H9 (cell line): ENCODE results near the gene ADARB2. TPM values are rescaled to one million over a fixed set of nuclear protein-coding genes. Genes with fewer than 3 reads are reported as not detected.

Experiments used
- DNase-seq: peaks from one replicate; pipeline ENCODE4 v3.0.0-alpha.2; 2017
- H2AFZ ChIP-seq: one replicate; pipeline ENCODE4 v1.6.1; 2013; ENCODE audit warnings: mild to moderate bottlenecking, low read length, control low read depth, moderate library complexity
- H2AK5ac ChIP-seq: 2 replicates; pipeline ENCODE4 v1.6.1; 2013; ENCODE audit warnings: low read length, control low read depth, mixed read lengths; ENCODE audit not compliant: insufficient read length
- H2BK120ac ChIP-seq: one replicate; pipeline ENCODE4 v1.6.1; 2013; ENCODE audit warnings: low read depth, mild to moderate bottlenecking, low read length, control low read depth, inconsistent platforms; ENCODE audit not compliant: poor library complexity, severe bottlenecking
- H2BK12ac ChIP-seq: 2 replicates; pipeline ENCODE4 v1.6.1; 2013; ENCODE audit warnings: low read length, control low read depth, mixed read lengths, low read depth; ENCODE audit not compliant: insufficient read length
- H2BK15ac ChIP-seq: 2 replicates; pipeline ENCODE4 v1.6.1; 2013; ENCODE audit warnings: low read depth, low read length, control low read depth
- H2BK20ac ChIP-seq: one replicate; pipeline ENCODE4 v1.6.1; 2013; ENCODE audit warnings: low read depth, mild to moderate bottlenecking, low read length, control low read depth, inconsistent platforms; ENCODE audit not compliant: poor library complexity, severe bottlenecking
- H2BK5ac ChIP-seq: 2 replicates; pipeline ENCODE4 v1.6.1; 2013; ENCODE audit warnings: low read length, control low read depth, mixed read lengths; ENCODE audit not compliant: insufficient read length
- H3K14ac ChIP-seq: 2 replicates; pipeline ENCODE4 v1.6.1; 2013; ENCODE audit warnings: low read length, control low read depth; ENCODE audit not compliant: insufficient read depth
- H3K18ac ChIP-seq: 2 replicates; pipeline ENCODE4 v1.6.1; 2013; ENCODE audit warnings: low read depth, mild to moderate bottlenecking, mixed read lengths, low read length, control low read depth; ENCODE audit not compliant: insufficient read length
- H3K23ac ChIP-seq: 2 replicates; pipeline ENCODE4 v1.6.1; 2013; ENCODE audit warnings: low read length, control low read depth, mixed read lengths, low read depth; ENCODE audit not compliant: insufficient read length
- H3K23me2 ChIP-seq: 2 replicates; pipeline ENCODE4 v1.6.1; 2013; ENCODE audit warnings: low read depth, mild to moderate bottlenecking, mixed read lengths, low read length, control low read depth; ENCODE audit not compliant: insufficient read length, poor library complexity, severe bottlenecking
- H3K27ac ChIP-seq: 2 replicates; pipeline ENCODE4 v1.5.1; 2013; ENCODE audit warnings: low read length, control low read depth, mixed read lengths, low read depth; ENCODE audit not compliant: insufficient read length
- H3K27me3 ChIP-seq: 2 replicates; pipeline ENCODE4 v1.6.1; 2013; ENCODE audit warnings: low read length, control low read depth, inconsistent platforms; ENCODE audit not compliant: insufficient read depth
- H3K4ac ChIP-seq: 2 replicates; pipeline ENCODE4 v1.6.1; 2013; ENCODE audit warnings: low read depth, mild to moderate bottlenecking, control low read depth, inconsistent platforms, low read length, moderate library complexity
- H3K4me1 ChIP-seq: 2 replicates; pipeline ENCODE4 v1.6.1; 2013; ENCODE audit warnings: low read length, control low read depth, inconsistent platforms; ENCODE audit not compliant: insufficient read depth
- H3K4me2 ChIP-seq: 2 replicates; pipeline ENCODE4 v1.6.1; 2013; ENCODE audit warnings: low read length, control low read depth, mixed read lengths; ENCODE audit not compliant: insufficient read length, insufficient read depth
- H3K56ac ChIP-seq: 2 replicates; pipeline ENCODE4 v1.6.1; 2013; ENCODE audit warnings: low read depth, mild to moderate bottlenecking, mixed read lengths, low read length, control low read depth; ENCODE audit not compliant: insufficient read length
- H3K79me1 ChIP-seq: 2 replicates; pipeline ENCODE4 v1.6.1; 2013; ENCODE audit warnings: low read depth, mild to moderate bottlenecking, moderate library complexity, low read length, control low read depth, inconsistent platforms; ENCODE audit not compliant: insufficient read depth, poor library complexity, severe bottlenecking
- H3K79me2 ChIP-seq: 2 replicates; pipeline ENCODE4 v1.6.1; 2013; ENCODE audit warnings: low read length, control low read depth, inconsistent platforms; ENCODE audit not compliant: insufficient read depth
- H3K9ac ChIP-seq: 2 replicates; pipeline ENCODE4 v1.6.1; 2013; ENCODE audit warnings: low read length, control low read depth, mixed read lengths; ENCODE audit not compliant: insufficient read length; ENCODE audit errors: extremely low read depth
- H3K9me3 ChIP-seq: one replicate; pipeline ENCODE4 v1.6.1; 2013; ENCODE audit warnings: low read depth, low read length, inconsistent platforms; ENCODE audit not compliant: control insufficient read depth
- H3T11ph ChIP-seq: one replicate; pipeline ENCODE4 v1.6.1; 2013; ENCODE audit warnings: mild to moderate bottlenecking, low read length, control low read depth, inconsistent platforms
- H4K20me1 ChIP-seq: one replicate; pipeline ENCODE4 v1.6.1; 2013; ENCODE audit not compliant: control insufficient read depth, insufficient read length, insufficient read depth
- H4K5ac ChIP-seq: 2 replicates; pipeline ENCODE4 v1.6.1; 2013; ENCODE audit warnings: low read depth, mild to moderate bottlenecking, mixed read lengths, low read length, control low read depth; ENCODE audit not compliant: insufficient read length
- H4K8ac ChIP-seq: replicated peaks from 2 replicates; pipeline ENCODE4 v1.6.1; 2013; ENCODE audit warnings: low read length, control low read depth, mixed read lengths, low read depth; ENCODE audit not compliant: insufficient read length
- H4K91ac ChIP-seq: 2 replicates; pipeline ENCODE4 v1.6.1; 2013; ENCODE audit warnings: low read depth, mild to moderate bottlenecking, moderate library complexity, mixed read lengths, low read length, control low read depth; ENCODE audit not compliant: insufficient read length
- H3K27ac Mint-ChIP-seq, 3 experiments: 2 replicates in 2 of 3; 3 replicates in 1 of 3; pipeline ENCODE4 v1.8.0; 2020 to 2021; ENCODE audit warnings: mixed read lengths in 3 of 3, mild to moderate bottlenecking in 1 of 3, moderate library complexity in 1 of 3
- H3K27me3 Mint-ChIP-seq: 2 replicates; pipeline ENCODE4 v1.8.0; 2021; ENCODE audit warnings: low read depth, mild to moderate bottlenecking, moderate library complexity, mixed read lengths
- H3K36me3 Mint-ChIP-seq, 3 experiments: 2 replicates in 2 of 3; 3 replicates in 1 of 3; pipeline ENCODE4 v1.8.0; 2020 to 2021; ENCODE audit warnings: low read depth in 3 of 3, mixed read lengths in 3 of 3; ENCODE audit not compliant: insufficient read depth in 1 of 3
- H3K4me1 Mint-ChIP-seq, 2 experiments: 2 replicates each; pipeline ENCODE4 v1.8.0; 2020; ENCODE audit warnings: mixed read lengths in 2 of 2
- H3K4me3 Mint-ChIP-seq, 2 experiments: 2 replicates in 1 of 2; 3 replicates in 1 of 2; pipeline ENCODE4 v1.8.0; 2020 to 2021; ENCODE audit warnings: mild to moderate bottlenecking in 2 of 2, mixed read lengths in 2 of 2, moderate library complexity in 1 of 2
- H3K9me3 Mint-ChIP-seq, 2 experiments: 2 replicates in 1 of 2; 3 replicates in 1 of 2; pipeline ENCODE4 v1.8.0; 2020; ENCODE audit warnings: mild to moderate bottlenecking in 2 of 2, mixed read lengths in 2 of 2, moderate library complexity in 1 of 2
- WGBS: extraction: QIAGEN DNeasy Blood & Tissue Kit; methylation state at CpG from one replicate; pipeline ENCODE4 v1.1.7; 2013; ENCODE audit warnings: missing lambda C conversion rate, low lambda C conversion rate, mixed read lengths; ENCODE audit not compliant: insufficient read length; ENCODE audit errors: extremely low coverage; 5-methylcytosine and 5-hydroxymethylcytosine counted together
- total RNA-seq: library from RNA; stranded (reverse); gene quantifications from 2 replicates; pipeline ENCODE4 v1.2.1, GENCODE V29; 2021
- TF ChIP-seq, protein P1 (sequence below): fragments of 200-600 bp; sonication (generic); conservative IDR thresholded peaks from 3 replicates; pipeline ENCODE4 v1.8.0; 2021; ENCODE audit warnings: antibody characterized with exemption, mild to moderate bottlenecking

Gene ADARB2
- total RNA-seq, 1 experiment from 2014 or later: 0.87 TPM

DNA sequence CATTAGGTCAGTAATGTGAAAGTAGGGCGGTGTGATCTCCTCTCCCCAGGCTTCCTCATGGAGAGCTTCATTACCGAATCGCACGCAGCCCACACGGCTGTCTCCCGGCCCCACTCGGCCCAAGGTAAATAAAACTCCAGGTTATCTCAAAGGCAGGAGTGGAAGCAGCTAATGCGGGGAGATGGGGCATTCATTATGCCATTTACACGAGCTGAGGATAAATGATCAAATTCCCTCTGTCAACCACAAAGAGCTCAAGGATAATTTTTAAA, 93.5 kb downstream of the ADARB2 start:
- no peak overlapping the region for H3K4me3 Mint-ChIP-seq
- Histone ChIP-seq H3K27ac (no peak overlapping the region), H4K8ac (no peak overlapping the region), H3K23me2 (no peaks in the 10 kb centered on the region), H4K20me1 (no peaks in the 10 kb centered on the region), H3K79me1 (no peaks in the 10 kb centered on the region), H3K27me3 (no peaks in the 10 kb centered on the region), H3K4me1 (no peaks in the 10 kb centered on the region), H2AK5ac (no peak overlapping the region), H3K4ac (no peak overlapping the region), H3K23ac (no peak overlapping the region), H3K9ac (no peak overlapping the region), H3K56ac (no peak overlapping the region), H3K14ac (no peak overlapping the region), H3K9me3 (no peaks in the 10 kb centered on the region), H3T11ph (no peak overlapping the region), H4K5ac (no peak overlapping the region), H3K18ac (no peak overlapping the region), H2BK120ac (no peak overlapping the region), H4K91ac (no peak overlapping the region), H3K79me2 (no peaks in the 10 kb centered on the region), H3K4me2 (no peak overlapping the region), H2BK15ac (no peak overlapping the region), H2BK20ac (no peak overlapping the region), H2BK5ac (no peak overlapping the region), H2AFZ (no peak overlapping the region), H2BK12ac (no peak overlapping the region)
- H3K36me3 Mint-ChIP-seq: no peaks in the 10 kb centered on the region
- H3K9me3 Mint-ChIP-seq: no peaks in the 10 kb centered on the region; a peak in 1 of 5 replicates
- DNase-seq: no peak
- no peak overlapping the region for H3K27ac Mint-ChIP-seq
- H3K27me3 Mint-ChIP-seq: peaks cover 11% of the 10 kb centered on the region
- no peaks in the 10 kb centered on the region for H3K4me1 Mint-ChIP-seq
- TF ChIP-seq, protein P1, sequence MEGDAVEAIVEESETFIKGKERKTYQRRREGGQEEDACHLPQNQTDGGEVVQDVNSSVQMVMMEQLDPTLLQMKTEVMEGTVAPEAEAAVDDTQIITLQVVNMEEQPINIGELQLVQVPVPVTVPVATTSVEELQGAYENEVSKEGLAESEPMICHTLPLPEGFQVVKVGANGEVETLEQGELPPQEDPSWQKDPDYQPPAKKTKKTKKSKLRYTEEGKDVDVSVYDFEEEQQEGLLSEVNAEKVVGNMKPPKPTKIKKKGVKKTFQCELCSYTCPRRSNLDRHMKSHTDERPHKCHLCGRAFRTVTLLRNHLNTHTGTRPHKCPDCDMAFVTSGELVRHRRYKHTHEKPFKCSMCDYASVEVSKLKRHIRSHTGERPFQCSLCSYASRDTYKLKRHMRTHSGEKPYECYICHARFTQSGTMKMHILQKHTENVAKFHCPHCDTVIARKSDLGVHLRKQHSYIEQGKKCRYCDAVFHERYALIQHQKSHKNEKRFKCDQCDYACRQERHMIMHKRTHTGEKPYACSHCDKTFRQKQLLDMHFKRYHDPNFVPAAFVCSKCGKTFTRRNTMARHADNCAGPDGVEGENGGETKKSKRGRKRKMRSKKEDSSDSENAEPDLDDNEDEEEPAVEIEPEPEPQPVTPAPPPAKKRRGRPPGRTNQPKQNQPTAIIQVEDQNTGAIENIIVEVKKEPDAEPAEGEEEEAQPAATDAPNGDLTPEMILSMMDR: no peak
- no CpG with 5 or more reads among the region's 9 CpGs for WGBS
